HG03159 (cell line): ENCODE results near the gene GLIS2.

Source experiments
- ATAC-seq: cut with Tn5 transposase; IDR thresholded peaks from one replicate; pipeline ENCODE4 v1.9.1; 2021; ENCODE audit warnings: mild to moderate bottlenecking, moderate library complexity; ENCODE audit not compliant: unreplicated experiment

GLIS2 gene

DNA sequence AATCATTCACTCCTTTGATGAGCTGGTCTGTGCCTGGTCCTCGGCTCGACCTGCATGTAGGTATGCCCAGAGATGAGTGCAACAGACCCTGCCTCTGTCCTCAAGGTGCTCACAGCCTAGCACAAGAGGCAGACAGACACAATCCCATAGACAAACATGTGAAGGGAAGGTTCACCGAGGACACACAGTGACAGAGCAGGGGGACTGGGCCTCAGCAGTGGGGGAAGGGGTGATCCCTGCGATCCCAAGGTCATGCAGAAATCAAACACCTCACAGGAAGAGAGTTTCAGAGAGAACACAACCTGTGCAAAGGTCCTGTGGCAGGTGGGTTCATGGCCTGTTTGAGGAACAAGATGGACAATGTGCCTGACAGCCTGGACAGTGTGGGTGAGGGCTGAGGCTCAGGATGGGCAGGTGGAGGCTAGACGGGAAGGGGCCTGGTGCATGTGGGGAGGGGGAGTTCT is 51.6 kb downstream of the GLIS2 start:
- no peak for ATAC-seq

DNA sequence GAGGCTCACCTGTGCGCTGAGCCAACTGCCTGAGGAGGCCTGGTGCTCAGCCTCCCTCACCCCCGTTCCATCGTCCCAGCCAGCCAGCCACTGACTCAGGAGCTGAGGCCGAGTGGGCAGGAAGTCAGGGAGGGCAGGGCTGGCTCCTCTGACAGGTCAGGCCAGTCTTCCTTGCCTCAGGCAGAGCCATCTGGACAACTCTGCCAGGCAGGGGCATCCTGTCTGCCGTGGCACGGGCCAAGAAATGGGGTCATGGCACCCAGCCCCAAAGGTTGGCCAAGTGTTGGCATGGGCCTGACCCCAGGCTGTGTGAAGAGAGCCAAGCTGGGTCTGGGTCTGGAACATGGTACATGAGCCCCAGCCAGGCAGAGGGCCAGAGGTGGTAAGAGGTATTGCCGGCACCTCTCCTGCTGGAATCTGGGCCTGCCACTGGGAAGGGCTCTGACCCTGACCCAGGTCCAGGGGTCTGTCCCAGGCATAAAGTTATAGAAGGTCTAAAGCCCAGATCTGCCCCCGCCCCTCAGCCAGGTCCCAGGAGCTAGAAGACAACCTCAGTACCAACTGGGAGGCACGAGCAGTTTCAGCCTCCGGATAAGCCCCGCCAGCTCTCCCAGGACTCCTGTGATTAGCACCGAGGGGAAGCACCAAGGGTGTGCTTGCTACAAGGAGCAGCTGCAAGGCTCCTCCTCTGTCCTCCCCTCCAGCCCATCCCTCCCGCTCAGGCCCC is 53.3 kb downstream of the GLIS2 start:
- no peak for ATAC-seq

DNA sequence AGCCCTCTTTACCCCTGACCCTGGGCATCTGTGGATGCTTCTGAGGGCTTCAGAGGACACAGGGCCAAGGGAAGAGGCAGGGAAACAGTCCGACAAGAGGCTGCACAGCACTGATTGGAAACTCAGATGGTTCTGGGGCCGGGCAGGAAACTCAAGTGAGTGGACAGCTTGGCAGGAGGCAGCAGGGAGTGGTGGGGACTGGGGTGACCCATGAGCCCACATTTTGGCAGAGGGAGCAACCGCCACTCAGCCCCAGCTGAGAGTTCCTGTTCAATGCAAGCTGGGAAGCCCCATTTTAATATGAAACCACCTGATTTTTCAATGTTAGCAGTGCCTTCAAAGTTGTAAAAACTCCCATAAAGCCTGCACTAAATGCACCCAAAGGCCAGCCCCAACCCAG is 54.3 kb downstream of the GLIS2 start:
- ATAC-seq, result no peak

DNA sequence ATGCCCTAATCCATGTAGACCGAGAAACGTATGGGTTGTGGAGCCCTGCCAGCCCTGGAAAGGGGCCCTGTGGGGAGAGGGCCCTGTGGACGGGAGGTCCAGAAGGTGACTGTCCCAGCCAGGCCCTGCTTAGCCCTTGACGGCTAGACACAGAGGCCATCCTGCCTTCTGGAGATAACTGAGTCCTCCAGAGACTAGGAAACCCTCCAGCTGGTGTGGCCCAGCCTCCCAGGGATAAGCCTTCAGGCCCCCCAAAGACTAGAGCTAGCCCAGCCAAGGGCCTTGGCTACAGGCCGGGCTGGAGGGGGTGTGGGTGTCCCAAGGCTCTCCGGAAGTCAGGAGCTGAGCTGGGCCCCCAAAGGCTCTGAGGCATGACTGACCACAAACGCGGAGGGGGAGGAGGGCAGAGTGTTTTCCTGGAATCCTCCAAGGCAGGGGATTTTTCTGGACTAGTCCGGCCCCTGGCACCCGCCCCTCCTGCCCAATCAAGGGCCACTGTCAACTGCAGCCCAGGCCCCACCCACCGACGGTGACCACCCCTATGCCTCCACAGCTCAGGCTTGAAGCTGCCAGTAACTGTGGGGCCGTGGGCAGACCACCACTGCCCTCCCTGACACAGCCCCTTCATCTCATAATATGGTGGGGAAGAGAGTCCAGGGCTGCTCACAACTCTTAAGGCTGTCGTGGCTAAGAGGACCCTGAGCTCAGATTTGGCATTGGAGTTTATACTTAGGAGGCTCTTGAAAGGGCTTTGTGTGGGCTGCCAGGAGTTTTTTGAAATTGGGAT is 54.9 kb downstream of the GLIS2 start:
- ATAC-seq, result no peak

DNA sequence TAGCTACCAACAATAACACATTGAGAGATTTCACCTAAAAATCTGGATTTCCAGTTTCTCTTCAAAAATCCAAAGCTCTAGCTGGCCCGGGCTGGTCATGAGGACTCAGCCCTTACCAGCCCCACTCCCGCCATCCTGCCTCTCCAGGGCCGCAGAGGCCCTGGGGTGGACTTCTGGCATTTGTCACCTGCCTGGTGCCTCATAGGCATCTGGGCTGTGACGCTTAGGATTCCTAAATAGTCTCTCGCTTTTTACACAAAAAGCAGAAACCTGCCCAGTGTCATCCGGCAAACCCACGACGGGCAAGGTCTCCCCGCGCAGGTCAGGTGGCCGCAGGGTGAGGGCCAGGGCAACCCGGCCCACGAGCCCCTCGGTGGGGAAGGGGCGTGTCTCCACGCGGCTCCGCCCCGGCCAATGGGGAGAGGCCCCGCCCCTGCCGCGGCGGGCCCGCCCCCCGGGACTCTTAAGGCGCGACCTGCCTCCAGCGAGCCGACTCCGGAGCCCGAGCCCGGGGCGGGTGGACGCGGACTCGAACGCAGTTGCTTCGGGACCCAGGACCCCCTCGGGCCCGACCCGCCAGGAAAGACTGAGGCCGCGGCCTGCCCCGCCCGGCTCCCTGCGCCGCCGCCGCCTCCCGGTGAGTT is 55.6 kb downstream of the GLIS2 start, which contains the start of gene VASN:
Gene VASN, plus strand, starts transcription at position 492 of the 644 bp plus-strand sequence. CDS start 9,030 bp downstream, outside the sequence.
- peak; percentile 62 for ATAC-seq

DNA sequence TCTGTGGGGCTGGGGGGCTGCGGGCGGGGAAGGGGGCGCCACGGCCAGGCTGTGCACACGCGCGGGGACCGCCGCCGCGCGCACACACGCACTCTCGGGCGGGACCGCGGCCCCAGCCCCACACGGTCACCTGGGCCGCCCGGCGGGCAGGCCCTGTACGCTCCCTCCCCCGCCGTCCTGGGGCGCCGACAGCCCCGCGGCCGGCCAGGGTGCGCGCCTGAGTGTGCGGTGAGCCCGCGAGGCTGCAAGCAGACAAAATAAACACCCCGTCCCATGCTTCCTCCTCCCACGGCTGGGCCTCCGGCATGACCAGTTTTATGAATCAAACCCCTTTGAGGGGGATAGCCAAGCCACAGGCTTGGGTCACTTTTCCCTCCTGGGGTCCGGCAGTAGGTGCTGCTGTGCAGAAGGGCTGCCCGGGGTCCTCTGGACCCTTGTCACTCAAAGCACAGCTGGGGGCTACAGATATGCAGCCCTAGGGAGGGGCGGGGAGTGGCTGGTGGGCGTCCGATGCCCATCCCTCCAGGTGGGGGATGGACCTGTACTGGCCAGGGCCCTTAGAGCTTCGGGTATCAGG is 56.2 kb downstream of the GLIS2 start:
- ATAC-seq, result peak; percentile 39

DNA sequence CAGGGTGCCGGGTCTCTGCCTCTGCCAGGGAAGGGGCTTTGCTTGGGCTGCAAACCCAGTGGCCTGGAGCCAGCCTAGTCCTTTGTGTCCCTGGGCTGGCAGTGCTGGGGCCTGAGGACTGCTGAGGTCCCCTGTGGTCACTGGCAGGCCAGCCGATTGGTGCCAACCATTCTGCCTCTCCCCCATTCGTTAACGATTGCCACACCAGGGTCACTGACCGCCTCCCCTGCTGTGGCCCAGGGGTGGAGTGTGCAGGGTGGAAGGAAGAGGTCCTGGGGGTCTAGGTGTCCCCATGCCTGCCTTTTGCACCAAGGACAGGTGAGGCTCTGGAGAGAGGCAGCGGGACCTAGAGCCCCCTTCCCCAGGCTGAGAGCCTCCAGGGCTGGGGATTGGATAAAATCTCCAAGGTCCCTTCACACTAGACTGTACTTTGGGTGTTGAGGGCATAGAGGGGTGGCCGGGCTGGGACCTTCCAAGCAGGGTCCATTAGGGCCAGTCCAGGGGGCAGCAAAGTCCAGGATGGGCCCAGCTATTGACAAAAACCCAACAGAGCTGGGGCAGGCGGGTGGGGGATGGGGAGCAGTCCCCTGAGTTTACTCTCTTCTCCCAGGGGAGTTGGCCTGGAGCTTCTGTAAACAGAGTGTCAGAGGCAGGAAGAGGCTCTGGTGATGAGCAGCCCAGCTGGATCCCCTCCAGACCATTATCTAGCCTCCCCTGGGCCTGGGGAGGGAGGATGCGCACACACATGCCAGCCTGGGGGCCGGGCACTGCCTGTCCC is 56.9 kb downstream of the GLIS2 start:
- ATAC-seq, result no peak

DNA sequence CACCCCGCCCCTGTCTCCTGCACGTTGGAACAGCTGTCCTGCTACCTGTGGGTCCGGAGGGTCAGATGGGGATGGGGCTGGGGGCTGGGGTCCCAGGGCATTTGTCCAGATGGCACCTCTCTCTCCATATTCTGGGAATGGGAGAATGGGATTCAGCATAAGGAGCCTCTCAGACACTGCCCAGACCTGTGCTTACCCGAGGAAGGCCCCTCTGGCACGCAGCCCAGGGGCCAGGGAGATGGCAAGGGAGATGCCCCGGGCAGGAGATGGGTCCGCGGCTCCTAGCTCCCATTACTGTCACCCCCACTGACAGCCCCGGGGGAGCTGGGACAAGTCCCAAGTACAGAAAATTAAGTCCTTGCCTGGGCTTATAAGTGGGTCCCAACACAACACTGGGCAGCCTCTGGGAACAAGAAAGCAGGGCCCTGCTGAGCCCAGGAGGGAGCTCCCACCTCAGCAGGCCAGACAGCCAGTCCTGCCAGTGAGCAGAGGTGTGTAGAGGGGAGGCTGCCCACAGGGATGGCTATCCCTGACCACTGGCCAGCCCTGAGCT is 57.6 kb downstream of the GLIS2 start:
- no peak for ATAC-seq

DNA sequence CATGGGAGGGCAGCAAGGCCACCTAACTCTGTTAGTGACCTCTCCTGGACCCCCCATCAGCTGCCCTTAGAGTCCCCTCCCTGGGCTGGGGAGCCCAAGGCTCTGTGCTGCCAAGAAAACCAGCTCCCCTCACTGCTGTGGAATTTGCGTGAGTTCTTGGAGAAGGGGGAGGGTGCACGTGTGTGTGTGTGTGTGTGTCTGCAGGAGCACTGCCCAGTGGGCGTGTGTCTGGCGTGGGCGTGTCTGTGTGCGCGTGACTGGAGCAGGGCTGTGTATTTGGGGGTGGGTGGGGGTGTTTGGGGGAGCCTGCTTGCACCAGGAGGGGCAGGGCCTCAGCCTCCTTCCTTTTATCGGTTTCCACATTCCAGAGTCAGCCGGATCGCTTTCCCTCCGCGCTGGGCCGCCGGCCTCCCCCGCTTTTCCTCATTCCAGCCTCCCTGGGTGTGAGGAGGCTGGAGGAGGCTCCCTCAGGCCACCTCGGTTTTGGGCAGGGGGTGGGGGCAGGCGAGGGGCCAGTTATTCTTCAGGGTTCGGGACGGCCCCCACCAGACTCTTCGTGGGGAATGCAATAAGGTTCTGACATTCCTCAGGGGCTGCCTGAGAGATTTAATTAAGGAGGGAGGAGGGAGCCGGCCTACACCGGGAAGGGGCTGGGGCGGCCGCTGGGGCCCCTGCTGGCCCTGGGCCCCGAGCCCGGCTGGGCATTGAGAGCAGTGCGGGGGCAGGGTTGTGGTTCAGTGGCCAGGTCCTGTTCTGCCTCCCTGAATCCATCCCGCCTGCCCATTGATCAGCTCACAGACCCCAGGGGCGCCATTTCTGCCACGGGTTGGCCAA is 58.3 kb downstream of the GLIS2 start:
- ATAC-seq, result no peak

DNA sequence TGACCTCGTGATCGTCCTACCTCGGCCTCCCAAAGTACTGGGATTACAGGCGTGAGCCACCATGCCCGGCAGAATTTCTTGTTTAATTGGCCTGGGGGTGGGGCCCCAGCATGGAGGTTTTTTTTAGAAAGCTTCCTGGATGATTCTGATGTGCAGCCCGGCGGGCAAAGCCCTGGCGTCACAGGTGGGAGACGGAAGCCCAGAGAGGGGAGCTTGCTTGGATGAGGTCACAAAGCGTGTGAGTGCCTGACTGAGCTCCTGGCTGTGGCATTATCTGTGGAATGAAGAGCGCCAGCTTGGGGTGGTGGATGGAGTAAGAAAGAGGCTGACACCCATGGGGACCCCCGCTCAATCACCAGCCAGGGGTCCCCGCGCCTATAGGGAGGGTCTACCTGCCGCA is 59.9 kb downstream of the GLIS2 start:
- no peak for ATAC-seq

DNA sequence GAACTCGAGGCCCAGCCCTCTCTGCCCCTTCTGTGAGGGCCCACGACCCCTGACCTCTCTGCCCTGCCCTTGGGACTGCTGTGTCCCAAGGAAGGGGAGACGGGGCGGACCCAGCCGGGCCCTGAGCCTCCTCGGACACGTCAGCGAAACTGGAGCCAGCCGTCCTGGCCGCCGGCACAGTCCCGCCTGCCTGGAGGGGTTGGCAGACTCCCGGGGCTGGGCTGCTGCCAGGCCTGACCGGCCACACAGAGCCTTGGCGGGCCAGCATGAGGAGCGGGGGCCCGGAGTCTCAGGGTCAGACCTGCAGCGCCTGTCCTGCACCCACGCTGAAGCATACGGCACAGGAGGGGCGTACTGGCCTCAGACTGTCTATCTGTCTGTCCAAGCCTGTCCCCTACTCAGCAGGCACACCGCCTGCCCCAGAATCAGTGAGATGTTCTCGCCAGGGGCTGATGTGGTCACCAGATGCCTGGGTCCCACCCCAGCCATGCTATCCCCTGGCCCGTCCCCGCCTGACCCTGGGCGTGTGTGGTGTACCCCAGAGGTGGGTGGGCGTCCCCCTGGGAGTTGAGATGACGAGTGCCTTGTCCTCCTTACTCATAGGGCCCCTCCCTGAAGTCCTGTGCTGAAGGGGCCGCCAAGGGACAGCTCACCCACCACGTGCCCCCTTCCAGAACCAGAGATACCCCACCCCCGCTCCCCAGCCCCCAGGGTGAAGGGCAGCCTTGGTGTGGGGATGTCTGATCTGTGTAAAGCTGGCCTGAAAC is 60.4 kb downstream of the GLIS2 start:
- no peak for ATAC-seq

DNA sequence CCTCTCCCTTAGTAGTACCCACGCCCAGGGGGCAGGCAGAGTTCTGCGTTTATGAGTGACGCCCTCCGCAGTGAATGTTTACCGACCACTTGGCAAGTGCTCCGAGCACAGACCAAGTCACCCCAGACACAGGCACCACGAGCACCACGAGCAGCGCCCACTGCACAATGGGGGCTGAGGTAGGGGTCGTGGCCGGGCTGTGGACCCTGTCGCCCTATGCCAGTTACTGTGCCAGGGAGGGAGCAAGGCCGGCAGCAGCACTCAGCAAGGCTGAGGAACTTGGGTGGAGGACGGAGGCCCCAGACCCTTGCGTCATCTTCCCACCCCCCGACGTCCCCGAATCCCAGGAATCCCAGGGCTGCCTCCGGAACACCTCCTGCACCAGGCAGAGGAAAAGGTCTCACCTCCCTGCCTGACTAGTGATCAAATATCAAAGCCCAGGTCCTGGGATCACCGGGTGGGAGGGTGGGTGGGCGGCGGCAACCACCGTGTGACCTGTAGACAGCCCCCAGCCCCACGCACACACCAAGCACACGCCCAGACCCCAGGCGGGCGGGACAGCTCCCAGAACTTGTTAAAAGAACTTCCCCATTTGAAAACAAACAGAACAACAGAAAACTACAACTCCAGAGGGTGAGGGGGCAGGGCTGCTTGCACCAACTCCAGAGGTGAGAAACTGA is 61.2 kb downstream of the GLIS2 start:
- no peak for ATAC-seq

DNA sequence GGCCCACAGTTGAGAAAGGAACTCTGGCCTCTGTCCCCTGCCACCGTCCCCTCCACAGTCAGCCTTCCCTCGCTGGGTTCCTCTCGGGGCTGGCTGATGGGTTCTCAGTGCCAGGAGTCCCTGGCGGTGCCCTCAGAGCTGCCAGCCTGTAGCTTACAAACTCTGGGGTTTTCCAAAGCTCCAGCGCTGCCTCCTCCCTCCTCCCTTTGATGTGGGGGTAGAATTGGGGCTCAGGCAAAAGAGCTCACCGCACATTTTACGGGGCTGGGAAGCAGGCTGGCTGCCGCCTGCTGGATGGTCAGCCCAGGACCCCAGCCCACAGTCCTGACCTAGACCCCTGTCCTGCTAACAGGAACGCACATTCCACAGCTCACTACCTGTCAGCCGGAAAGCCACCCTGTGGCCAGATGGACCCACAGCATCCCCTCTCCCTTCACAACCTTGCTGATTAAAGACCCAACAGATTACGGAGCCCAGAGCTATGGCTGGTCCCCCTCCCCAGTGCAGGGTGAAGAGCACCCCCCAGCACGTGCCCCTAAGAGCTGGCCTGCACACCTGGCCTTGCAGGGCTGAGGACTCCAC is 61.8 kb downstream of the GLIS2 start:
- ATAC-seq, result no peak

DNA sequence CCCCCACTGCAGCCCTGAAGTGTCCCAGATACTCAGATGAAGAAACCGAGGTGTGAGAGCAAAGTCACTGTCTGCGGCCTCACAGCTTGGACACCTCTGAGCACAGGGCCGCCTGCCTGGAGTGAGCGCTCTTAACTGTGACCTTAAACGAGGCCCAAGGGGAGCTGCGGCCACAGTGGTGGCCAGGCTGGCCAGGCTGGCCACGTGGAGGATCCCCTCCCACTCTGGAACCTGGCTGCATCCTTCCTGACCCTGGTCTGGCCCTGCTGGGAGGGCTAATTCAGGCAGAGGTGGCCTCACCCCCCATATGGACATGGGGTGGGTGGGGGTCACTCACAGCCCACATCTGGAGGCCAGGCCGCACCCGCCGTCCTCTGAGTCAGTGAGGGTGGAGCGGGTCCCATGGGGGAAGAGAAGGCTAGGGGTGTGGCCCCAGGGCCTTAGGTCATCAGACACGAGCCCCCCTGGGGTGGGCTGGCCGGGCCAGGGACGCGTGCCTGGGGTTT is 62.3 kb downstream of the GLIS2 start:
- ATAC-seq, result no peak

DNA sequence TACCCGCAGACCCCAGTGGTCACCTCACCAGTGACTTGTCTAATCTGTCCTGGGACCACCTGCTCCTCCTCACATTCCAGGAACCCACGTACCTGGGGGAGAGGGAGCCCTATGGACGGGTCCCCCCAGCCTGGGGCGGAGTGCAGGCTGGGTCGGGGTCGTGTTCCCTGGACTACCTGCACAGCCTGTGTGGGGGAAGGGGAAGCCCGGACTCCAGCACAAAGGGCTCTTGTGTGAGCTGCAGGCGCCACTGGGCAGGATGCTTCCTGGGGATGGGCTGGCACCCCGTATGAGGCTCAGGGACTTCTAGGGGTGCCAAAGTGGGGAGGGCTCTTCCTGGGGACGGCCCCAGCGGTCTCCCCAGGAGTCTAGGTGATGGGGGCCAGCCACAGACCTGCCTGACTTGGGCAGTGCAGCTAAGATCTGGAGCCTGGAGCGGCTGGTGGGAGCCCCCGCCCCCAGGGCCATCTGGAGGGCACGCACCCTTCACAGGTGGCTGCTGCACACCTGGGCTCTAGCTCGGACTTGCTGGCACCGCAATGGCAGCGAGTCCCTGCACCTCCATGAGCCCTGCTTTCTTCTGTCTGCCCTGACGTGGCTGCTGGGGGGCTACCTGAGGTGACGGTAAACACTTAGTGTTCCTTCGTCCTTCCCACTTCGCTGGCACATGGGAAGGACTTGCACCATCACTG is 63.3 kb downstream of the GLIS2 start:
- ATAC-seq, result no peak

DNA sequence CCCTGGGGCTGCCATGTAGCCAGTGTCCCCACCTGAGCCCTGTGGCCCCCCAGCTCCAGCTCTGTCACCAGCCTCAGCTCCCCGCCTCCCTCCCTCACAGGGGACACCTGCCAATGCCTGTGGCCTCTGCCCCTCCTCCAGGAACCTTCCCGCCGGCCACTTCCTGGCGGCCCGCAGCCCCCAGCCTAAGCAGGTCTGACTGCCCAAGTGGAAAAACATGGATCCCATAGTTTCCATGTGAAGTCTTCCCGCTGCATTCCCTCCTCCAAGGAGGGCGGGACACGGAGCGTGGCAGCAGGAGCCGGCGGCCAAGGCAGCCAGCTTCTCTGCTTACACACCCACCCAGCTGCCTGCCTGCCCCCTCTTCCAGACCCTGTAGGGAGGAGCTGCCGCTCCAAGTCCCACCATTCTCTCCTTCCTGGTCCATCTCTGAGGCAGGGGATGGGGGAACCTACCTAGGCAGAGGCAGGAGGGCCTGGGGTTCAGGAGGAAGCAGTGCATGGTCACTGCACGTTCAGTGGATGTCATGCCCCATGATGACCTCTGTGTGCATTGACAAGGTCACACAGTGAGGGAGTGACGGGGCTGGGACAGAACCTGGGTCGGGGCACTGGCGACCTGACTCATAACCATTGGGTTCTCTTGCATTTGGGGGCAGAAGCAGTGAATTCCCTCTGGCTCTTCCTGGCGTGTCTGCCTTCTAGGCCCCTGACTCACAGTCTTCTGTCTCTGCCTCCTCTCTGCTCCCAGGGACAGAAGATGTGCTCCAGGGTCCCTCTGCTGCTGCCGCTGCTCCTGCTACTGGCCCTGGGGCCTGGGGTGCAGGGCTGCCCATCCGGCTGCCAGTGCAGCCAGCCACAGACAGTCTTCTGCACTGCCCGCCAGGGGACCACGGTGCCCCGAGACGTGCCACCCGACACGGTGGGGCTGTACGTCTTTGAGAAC is 64.5 kb downstream of the GLIS2 start:
- no peak for ATAC-seq
